Dedifferentiated amniotic fluid mesenchymal stem cell (primary cell): Measurements from ENCODE around the gene CCDC102A.
"Not testable (repeated sequence)": the region's sequence is repeated elsewhere in the genome, so short reads cannot be mapped to it uniquely, and the experiment has no call there.

ENCODE experiments used
- DNase-seq: peaks from one replicate; pipeline ENCODE4 v3.0.0-alpha.2; 2016; ENCODE audit errors: extremely low spot score

The CCDC102A gene

DNA sequence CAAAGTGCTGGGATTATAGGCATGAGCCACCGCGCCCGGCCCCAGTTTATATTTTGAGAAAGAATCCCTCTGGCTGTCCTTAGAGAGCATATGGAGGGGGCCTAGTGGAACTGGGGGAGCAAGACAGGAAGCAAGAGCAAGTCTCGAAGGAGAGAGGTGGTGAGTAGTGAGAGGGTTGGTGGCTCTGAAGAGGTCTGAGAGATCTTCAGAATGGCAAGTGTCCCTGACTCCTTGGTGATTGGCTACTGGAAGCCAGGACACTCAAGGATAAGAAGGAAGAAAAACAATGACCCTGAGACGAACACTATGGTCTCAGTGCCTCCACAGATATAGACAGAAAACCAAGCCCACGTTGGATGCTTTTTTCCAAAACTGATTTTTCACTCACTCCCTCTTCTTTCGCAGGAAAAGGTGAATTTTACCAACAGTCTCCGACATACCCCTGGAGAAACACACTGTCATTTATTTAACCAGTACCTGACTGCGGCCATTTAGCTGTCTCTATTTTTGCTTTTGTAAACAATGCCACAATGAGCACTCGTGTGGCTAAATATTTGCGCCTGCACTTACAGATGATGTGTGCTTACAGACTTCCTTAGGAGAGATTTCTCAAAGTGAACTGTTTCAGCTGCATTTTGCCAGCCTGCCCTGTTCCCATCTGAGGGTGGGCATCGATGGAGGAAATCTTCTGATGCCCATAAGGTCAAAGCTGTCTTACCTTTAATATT lies 34.2 kb downstream of the CCDC102A start:
- DNase-seq, result no peak

DNA sequence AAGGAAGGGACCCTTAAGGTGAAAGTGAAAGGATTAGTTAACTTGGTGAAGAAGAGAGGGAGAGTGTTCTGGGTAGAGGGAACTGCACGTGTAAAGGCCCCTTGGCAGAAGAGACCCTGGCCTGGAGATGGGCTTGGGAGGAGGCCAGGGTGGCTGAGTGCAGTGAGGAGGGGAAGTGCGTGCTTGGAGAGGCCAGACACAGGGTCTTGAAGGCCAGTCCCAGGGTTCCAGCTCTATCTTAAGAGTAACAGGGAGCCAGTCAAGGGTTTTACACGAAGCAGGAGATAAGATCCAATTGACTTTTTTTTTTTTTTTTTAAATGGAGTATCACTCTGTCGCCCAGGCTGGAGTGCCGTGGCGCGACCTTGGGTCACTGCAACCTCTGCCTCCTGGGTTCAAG lies 34.9 kb downstream of the CCDC102A start:
- DNase-seq, result no peak

DNA sequence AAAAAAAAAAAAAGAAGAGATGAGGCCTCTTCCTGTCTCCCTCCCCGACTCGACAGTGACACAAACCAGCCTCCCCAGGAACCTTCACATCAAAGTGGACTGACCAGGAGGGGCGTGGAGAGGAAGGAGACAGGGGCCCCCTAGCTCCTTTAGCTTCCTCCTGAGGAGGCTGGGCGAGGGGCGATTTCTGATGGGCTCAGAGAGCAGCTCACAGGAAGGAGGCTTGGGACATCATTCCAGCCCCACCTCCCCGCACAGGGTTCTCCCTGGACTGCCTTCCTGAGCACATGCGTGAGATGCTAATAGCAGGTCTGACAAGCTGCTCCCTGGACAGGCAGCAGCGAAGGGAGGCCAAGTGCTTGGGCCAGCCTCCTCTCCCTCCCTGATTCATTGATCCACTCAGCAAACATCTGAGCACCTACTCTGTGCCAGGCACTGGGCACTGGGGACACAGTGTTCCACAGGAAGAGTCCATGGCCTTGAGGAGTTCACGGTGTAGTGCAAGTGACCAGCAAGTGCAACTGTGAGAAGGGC lies 35.7 kb downstream of the CCDC102A start:
- no peak for DNase-seq

- not testable (repeated sequence) for DNase-seq
These were observed 36.4 kb downstream of the CCDC102A start for GRCh38 chr16:57499941-57500340.

- no peak for DNase-seq
These were observed 38.3 kb downstream of the CCDC102A start for GRCh38 chr16:57498031-57498430.

DNA sequence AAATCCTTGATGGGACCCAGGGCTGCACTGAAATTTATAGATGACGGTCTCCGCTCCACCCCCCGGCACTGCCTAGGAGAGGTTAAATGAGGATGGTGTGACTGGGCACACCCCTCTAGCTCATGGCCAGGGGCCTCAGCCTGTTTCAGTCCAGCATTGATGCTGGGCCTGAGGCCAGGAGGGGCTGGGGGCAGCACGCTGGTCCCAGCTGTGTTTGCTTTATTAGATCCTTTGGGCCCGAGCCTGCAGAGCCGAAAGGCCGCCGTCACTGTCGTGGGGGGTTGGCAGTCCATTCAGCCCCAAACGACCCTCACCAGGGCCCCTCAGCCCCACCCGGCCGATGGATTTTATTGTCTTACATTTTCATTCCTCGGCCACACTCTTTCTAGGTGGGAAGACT lies 39.2 kb downstream of the CCDC102A start:
- DNase-seq, result no peak

DNA sequence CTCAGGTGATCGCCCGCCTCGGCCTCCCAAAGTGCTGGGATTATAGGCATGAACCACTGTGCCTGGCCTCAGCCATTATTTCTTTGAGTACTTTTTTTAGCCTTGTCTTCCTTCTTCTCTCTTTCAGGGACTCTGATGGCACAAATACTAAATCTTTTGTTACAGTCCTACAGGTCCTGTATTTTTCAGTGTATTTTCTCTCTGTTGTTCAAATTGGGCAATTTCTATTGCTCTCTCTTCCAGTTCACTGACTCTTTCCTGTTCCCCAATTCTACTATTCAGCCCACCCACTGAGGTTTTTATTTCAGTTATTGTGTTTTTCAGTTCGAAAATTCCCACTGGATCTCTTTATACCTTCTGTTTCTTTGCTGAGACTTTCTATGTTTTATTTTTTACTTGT lies 42.6 kb downstream of the CCDC102A start:
- DNase-seq, result no peak

DNA sequence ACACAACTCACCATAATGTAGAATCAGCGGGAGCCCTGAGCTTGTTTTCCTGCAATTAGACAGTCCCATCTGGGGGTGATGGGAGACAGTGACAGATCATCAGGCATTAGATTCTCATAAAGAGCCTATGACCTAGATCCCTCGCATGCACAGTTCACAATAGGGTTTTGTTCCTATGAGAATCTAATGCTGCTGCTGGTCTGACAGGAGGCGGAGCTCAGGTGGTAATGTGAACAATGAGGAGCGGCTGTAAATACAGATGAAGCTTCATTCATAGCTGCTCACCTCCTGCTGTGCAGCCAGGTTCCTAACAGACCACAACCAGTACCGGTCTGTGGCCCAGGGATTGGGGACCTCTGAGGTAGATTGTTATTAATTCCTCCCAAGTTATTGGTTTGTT lies 47.1 kb downstream of the CCDC102A start:
- DNase-seq, result no peak

- no peak for DNase-seq
These were observed 49.2 kb downstream of the CCDC102A start for GRCh38 chr16:57486858-57487834.

GRCh38 chr16:57485916-57486857 lies 50.2 kb downstream of the CCDC102A start, which contains the start of gene DOK4:
Gene DOK4, minus strand, starts transcription at chr16:57486493. Its CDS starts 6,986 bp downstream, at chr16:57479507.
- DNase-seq, result peak; percentile 58

- no peak for DNase-seq
These were observed 51.1 kb downstream of the CCDC102A start for GRCh38 chr16:57485091-57485915.

DNA sequence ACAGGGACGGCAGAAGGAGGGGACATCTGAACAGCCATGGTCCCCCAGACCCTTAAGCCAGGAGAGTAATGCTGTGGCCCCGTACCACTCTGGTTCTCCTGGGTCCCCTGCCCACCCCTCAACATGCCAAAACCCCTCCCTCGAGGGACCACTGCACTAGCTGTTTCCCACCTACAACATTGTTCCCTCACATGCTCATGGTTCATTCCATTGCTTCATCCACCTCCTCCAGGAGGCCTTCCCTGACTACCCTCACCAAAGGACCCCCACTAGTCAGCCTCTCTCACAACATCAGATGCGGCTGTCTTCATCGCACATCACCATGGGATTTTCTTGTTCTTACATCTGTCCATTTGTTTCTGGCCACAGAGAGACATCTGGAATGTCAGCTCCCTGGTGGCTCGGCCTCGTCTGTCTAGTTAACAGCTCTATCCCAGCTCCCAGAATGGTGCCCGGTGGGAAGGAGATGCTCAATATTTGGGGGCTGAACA lies 51.8 kb downstream of the CCDC102A start:
- DNase-seq, result no peak

DNA sequence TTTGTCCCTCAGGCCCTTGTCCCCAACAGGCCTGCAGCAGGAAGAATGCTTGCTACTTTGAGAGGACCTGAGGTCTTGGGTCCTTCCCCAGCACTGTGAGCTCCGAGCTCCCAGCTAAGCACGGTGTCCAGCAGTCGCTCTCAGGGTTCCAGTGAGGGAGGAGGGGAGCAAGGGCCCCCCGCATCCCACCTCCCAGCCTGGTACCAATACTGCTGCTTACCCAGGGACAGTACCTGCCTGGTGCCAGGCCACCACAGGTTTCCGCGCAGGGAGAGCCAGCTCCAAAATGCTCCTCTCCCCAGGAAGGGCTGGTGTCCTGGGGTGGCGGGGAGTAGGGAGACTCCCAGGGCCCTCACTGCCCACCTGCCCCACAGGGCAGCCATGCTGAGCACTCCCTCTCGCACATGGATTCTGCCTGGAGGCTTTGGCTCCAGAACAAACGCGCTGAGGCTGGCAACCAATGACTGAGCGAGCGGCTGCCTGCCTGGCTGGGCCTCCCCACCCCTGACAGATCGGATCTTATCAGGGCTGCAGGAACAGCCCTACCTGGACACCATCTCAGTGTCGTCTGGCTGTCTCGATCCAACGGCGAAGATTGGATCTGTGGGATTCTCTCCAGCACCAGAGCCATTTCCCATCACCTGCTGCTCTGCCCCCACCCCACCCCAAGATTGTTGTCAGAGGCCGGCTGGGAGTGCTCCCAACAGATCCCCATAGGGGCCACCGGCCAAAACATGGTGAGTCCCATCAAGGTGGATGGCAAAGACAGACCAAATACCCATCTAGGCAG lies 52.5 kb downstream of the CCDC102A start:
- DNase-seq, result no peak

DNA sequence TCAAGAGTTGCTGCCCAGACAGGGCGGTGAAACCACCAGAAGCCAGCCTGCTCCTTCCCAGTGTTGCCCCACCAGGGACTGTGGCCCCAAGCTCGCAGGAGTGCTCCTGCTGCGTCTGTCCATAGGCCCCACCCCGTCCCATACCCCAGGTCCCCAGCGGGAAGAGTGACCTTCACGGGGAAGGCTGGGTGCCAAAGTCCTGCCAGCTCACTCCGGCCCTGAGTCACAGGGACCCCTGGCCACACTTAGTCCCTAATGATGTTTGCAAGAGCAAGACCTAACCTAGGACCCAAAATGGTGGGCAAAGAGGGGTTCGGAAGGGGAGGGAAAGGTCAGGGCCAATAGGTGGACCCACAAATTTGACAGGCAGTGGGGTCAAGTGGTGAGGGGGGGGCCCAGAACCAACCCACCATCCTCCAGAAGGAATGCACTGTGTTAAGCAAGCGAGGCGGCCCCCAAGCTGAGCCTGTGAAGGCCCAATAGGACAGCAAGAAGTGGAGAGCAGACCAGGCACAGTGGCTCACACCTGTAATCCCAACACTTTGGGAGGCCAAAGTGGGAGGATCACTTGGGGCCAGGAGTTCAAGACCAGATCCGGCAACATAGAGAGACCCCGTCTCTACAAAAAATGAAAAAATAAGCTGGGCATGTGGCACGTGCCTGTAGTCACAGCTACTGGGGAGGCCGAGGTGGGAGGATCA lies 53.4 kb downstream of the CCDC102A start:
- DNase-seq, result no peak

DNA sequence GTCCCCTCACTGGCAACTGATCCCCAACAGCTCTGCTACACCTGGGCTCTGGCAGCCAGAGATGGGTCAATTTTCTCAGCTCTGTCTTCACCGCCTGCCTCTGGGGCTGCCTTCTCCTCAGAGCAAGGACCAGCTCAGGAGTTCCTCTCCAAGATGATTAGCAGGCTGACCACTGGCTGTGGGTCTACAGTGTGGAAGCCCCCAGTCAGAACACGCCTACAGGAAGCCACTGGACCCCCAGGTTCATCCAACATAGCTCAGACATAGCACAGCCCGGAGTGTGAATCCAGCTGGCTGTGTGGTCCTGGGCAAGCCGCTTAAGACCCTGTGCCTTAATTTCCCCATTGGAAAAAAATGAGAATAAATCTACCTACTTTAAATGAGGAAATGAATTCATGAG lies 55.0 kb downstream of the CCDC102A start:
- no peak for DNase-seq

- no peak for DNase-seq
These were observed 55.6 kb downstream of the CCDC102A start for GRCh38 chr16:57480754-57481230.

DNA sequence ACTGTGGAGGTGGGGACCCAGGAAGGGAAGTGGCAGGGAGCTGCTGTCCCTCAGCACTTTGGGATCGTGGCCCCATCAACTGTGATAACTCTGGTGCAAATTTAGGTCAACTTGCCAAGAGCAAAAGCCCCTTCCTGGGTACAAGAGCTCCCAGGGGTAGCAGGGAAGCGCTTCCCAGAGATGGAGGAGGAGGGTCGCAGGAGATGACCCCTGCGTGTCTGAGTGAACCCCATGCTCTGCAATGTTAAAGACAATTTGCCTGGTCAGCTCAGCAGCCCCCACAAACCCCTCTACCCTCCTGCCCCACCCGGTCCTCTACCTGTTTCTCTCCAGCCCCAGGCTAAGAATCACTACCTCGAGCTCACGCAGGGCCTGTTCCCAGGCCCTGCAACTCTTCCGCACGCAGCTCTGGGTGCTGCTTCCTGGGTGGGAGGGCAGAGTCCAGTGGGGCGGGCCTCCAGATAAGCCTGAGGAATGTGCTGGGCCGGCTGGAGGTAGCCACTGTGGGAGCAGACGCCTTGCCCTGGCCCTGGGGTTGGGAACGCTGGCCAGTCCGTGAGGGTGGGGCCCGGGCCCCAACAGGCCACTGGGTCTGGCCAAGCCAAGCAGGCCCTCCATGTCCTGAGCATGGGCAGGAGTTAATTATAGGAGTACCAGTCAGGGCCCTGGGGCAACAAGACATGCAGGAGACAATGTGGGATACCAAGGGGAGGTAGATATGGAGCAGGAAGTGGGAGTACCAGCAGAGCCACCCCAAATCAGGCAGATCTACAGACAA lies 56.2 kb downstream of the CCDC102A start:
- DNase-seq, result no peak
